ENCODE results near the gene NAT8L.

Gene NAT8L

DNA sequence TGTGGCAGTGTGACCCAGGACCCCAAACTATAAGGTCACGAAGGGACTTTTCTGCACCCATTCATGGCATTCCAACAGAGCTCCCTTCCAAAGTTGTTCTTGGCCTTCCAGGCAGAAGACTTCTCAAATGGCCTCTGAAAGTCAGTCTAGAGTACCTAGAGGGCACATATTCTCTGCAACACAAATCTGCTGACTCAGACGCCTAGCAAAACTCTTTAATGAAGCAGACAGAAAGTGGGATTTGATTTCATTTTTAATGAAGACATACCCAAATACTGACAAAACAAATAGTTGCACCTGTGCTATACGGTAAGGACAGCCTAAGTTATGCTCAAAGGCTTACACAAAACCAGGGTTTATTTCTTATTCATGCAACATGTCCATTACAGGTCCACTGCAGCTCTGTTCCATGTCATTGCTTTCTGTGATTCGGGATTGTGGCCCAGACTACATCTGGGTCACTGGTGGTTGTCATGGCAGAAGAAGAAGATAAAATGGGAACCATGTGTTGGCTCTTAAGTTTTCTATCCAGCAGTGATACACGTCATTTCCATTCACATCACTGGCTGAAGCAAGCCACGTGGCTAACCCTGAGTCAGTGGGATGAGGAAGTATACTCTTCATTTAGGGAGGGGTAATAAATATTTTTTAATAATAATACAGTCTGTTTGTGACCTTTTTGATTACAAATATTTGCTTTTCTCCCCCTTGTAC lies 57.7 kb downstream of the NAT8L start:
- no peak for DNase-seq (ENCODE audit: low read depth)
- TF ChIP-seq CTCF (IDR thresholded peaks at IDR 0.05; ENCODE audit: low read length, missing control alignments), result no peak
- no peak overlapping the region for H3K4me3 ChIP-seq (replicated peaks; ENCODE audit: low read depth, low read length)
